Spleen (tissue), 7 donors: ENCODE results near the gene ZNHIT2.
A peak's percentile ranks its signal among the peaks of the same experiment; 100 is the strongest.

Experiments
- CTCF ChIP-seq, 11 experiments: fragments of 200-600 bp in 7 of 11; fragments of 450-650 bp in 4 of 11; sonication (generic) in 4 of 11; IDR thresholded peaks in 8 of 11; conservative IDR thresholded peaks in 3 of 11; 1 replicate in 7 of 11; 2 replicates in 4 of 11; pipeline versions ENCODE4 v1.4.0 to v1.8.0; 2016 to 2021; ENCODE audit warnings: antibody characterized with exemption in 11 of 11, inconsistent platforms in 4 of 11, mild to moderate bottlenecking in 1 of 11
- POLR2A ChIP-seq, 3 donors: fragments of 450-650 bp; IDR thresholded peaks; one replicate each; pipeline ENCODE4 v1.5.1; 2017; ENCODE audit warnings: antibody characterized with exemption in 3 of 3, mild to moderate bottlenecking in 1 of 3
- POLR2AphosphoS5 ChIP-seq, 3 donors: sonication (generic); formaldehyde crosslinking; IDR thresholded peaks; one replicate each; pipeline ENCODE4 v1.5.1; 2017; ENCODE audit warnings: antibody characterized with exemption in 3 of 3
- donor health status: DM: no; HTN: no; CAD: no; lungs with moderate emphysema.
- donor health status: DM: no; HTN: no; CAD: no.
- donor health status: DM: no; HTN: no; CAD: no.

GRCh38 chr11:65083834-65084597 is 33.5 kb downstream of the ZNHIT2 start, which contains the start of the genes CDCA5 and ZFPL1:
- TF ChIP-seq POLR2A (IDR thresholded peaks at IDR 0.05): peak in 2 of 3 donors; percentile 67 to 94
- peak in 5 of 11 experiments; percentile 13 to 45 (median 34) for TF ChIP-seq CTCF (IDR thresholded peaks at IDR 0.05 in 8 of 11, conservative IDR thresholded peaks at IDR 0.05 in 3 of 11)
- peak; percentile 97 to 99 (median 97) for TF ChIP-seq POLR2AphosphoS5 (IDR thresholded peaks at IDR 0.05)
